ENCODE measurements around the gene TRAPPC2B. TPM values are rescaled to one million over a fixed set of nuclear protein-coding genes. Genes with fewer than 3 reads are reported as not detected.

The TRAPPC2B gene
- total and polyA plus RNA-seq, 2 of the 13 experiments (the other 11 are each of a cell fraction or from before 2014, with no cell fraction given) = 13.3 to 17.7 TPM

- TF ChIP-seq MLX (CRISPR knock-in tag; IDR thresholded peaks at IDR 0.05) = 0 out of 2 replicates have a peak, but pooled peaks have one; percentile 13
- 0 out of 2 replicates have a peak, but pooled peaks have one; percentile 49 for TF ChIP-seq PHF21A (CRISPR knock-in tag; IDR thresholded peaks at IDR 0.05)
- TF ChIP-seq TBX3 (IDR thresholded peaks at IDR 0.05; ENCODE audit: borderline replicate concordance) = no peak
- no peak for TF ChIP-seq ZNF10 (CRISPR knock-in tag; IDR thresholded peaks at IDR 0.05; ENCODE audit: borderline replicate concordance, low read depth)
- 0 out of 2 replicates have a peak, but pooled peaks have one; percentile 44 for TF ChIP-seq ZNF792 (CRISPR knock-in tag; IDR thresholded peaks at IDR 0.05)
- TF ChIP-seq NFIB (CRISPR knock-in tag; IDR thresholded peaks at IDR 0.05; ENCODE audit: borderline replicate concordance) = no peak
- TF ChIP-seq AFF4 (CRISPR knock-in tag; IDR thresholded peaks at IDR 0.05) = no peak
- TF ChIP-seq ZNF414 (CRISPR knock-in tag; IDR thresholded peaks at IDR 0.05) = no peak
- TF ChIP-seq KMT2B (CRISPR knock-in tag; IDR thresholded peaks at IDR 0.05) = peak; percentile 85
- TF ChIP-seq ZSCAN30 (CRISPR knock-in tag; IDR thresholded peaks at IDR 0.05) = no peak
- peak; percentile 49; the same call in 1 of the 2 replicates for TF ChIP-seq FOXP4 (CRISPR knock-in tag; IDR thresholded peaks at IDR 0.05)
- peak; percentile 87 for TF ChIP-seq NR2C2 (CRISPR knock-in tag; IDR thresholded peaks at IDR 0.05; ENCODE audit: borderline replicate concordance)
- TF ChIP-seq ZNF512B (CRISPR knock-in tag; IDR thresholded peaks at IDR 0.05; ENCODE audit: borderline replicate concordance) = no peak
- TF ChIP-seq ZNF549 (CRISPR knock-in tag; IDR thresholded peaks at IDR 0.05) = no peak
- no peak for TF ChIP-seq ZNF775 (CRISPR knock-in tag; IDR thresholded peaks at IDR 0.05; ENCODE audit: borderline replicate concordance)
These were observed at the start of gene TRAPPC2B, which contains the start of gene ZNF547 (continued) for GRCh38 chr19:57362997-57363687.
